ENCODE data around the gene MRPL41.
A peak's percentile ranks its signal among the peaks of the same experiment; 100 is the strongest.

The MRPL41 gene

DNA sequence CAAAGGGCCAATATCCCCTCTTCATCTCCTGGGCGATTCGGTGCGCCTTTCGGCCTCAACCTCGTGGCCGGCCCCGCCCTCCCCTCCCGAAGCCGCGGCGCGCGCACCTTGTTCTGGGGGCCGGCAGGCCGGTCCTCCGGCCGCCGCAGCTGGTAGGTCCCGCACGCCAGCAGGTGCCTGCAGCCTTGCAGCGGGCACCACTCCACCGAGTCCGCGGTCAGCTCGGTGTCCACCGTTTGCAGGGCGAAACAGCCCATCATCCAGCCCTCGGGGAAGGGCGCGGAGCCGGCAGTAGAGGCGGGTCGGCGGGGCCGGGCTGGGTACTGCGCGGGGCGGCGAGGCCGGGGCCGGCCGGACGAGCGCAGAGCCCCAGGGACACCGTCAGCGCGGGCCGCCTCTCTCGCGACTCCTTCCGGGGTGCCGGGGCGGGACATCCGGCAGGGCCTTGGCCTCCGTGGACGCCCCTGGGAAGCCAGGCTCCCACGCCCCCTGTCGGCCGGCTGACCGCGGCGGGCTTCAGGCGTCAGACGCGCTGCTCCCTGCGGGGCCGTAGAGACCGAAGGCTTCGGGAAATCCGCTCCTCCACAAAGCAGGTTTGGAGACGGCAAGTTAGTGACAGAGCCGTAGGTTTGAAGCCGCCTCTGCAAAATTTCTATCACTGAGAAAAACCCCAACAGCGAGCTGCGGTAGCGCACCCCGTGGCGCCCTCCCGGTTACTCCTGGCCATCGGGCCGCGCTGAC, 27.0 kb downstream of the MRPL41 start, which contains the start of gene DPH7:
Gene DPH7, minus strand, starts transcription at position 408 of the 741 bp plus-strand sequence. Its CDS starts 148 bp downstream, at position 260.
- Histone ChIP-seq H4K20me1 (ENCODE audit: insufficient read depth) (no peaks in the 10 kb centered on the region; the same call in 1 of the 2 replicates), H3K79me2 (ENCODE audit: insufficient read depth, low read depth) (peaks cover 43% of the 10 kb centered on the region), H3K4me3 (IDR thresholded peaks at IDR 0.05; ENCODE audit: insufficient read depth, low read depth, low read length) (no peak within 1 kb of the TSS), H3K27me3 (ENCODE audit: insufficient read depth, low read depth) (no peaks in the 10 kb centered on the region), H3K27ac (peak within 1 kb of the TSS; percentile 65), H3K4me2 (peak within 1 kb of the TSS; percentile 99), H3K36me3 (ENCODE audit: insufficient read depth) (no peaks in the 10 kb centered on the region; the same call in 1 of the 2 replicates), H2AFZ (ENCODE audit: low read depth) (peak within 1 kb of the TSS; percentile 59), H3K4me1 (ENCODE audit: low read depth, poor library complexity, severe bottlenecking) (peaks cover 38% of the 10 kb centered on the region), H3K9ac (peak within 1 kb of the TSS; percentile 76)
- peak; percentile 75 for TF ChIP-seq CTCF (conservative IDR thresholded peaks at IDR 0.05; ENCODE audit: low read depth, low read length)

- H3K4me3 ChIP-seq (IDR thresholded peaks at IDR 0.05; ENCODE audit: insufficient read depth, low read depth, low read length), result no peak overlapping the region
- H3K9ac ChIP-seq, result no peak overlapping the region
- peak overlapping the region; percentile 59; the same call in 1 of the 2 replicates for H2AFZ ChIP-seq (ENCODE audit: low read depth)
Observed at GRCh38 chr9:137579259-137579604, 27.6 kb downstream of the MRPL41 start.

DNA sequence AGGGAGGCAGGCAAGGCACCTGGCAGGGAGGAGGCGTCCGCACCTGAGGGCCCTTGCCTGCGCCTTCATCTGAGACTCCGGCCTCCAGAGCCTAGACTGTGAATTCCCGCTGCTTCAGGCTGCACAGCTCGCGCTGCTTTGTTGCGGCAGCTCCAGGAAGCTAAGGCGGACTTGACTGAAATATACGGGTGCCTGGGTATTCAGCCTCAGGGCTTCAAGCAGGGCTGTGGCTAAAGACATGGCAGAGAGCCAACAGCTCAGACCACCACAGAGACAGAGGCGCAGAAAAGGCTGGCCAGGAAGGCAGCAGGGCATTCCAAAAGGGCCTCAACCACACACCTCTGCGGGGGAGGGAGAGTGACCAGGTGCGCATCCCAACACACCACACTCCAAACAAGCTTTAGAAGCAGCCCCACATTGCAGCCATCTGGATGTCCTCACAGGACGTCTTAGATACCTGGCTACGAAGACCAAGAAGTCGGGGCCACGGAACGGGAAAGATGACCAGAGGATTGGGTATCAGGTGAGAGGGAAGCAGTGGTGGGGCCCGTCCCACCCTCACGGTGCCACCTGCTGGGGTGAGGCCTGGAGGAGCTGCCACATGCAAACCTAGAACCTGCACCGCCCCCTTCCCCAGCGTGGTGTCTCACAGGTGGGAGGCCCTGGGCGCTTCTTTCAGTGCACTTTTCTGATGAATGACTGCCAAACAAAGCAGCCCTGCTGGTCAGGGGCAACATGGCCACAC, 28.7 kb downstream of the MRPL41 start:
- no peak overlapping the region for H3K9ac ChIP-seq
- no peaks in the 10 kb centered on the region; the same call in 1 of the 2 replicates for H4K20me1 ChIP-seq (ENCODE audit: insufficient read depth)
- no peaks in the 10 kb centered on the region; the same call in 1 of the 2 replicates for H3K36me3 ChIP-seq (ENCODE audit: insufficient read depth)
- H2AFZ ChIP-seq (ENCODE audit: low read depth), result no peak overlapping the region
- H3K4me3 ChIP-seq (IDR thresholded peaks at IDR 0.05; ENCODE audit: insufficient read depth, low read depth, low read length), result no peak overlapping the region
- H3K4me1 ChIP-seq (ENCODE audit: low read depth, poor library complexity, severe bottlenecking), result peaks cover 28% of the 10 kb centered on the region
- peaks cover 27% of the 10 kb centered on the region for H3K79me2 ChIP-seq (ENCODE audit: insufficient read depth, low read depth)
- H3K4me2 ChIP-seq, result no peak overlapping the region
- no peak overlapping the region for H3K27ac ChIP-seq
- H3K27me3 ChIP-seq (ENCODE audit: insufficient read depth, low read depth), result no peaks in the 10 kb centered on the region
- TF ChIP-seq CTCF (conservative IDR thresholded peaks at IDR 0.05; ENCODE audit: low read depth, low read length), result no peak

More at GRCh38 chr9:137579259-137579604, 27.6 kb downstream of the MRPL41 start:
- Histone ChIP-seq H3K27me3 (ENCODE audit: insufficient read depth, low read depth) (no peaks in the 10 kb centered on the region), H3K4me2 (peak overlapping the region; percentile 29), H3K27ac (no peak overlapping the region), H3K4me1 (ENCODE audit: low read depth, poor library complexity, severe bottlenecking) (peaks cover 38% of the 10 kb centered on the region), H4K20me1 (ENCODE audit: insufficient read depth) (no peaks in the 10 kb centered on the region; the same call in 1 of the 2 replicates), H3K36me3 (ENCODE audit: insufficient read depth) (no peaks in the 10 kb centered on the region; the same call in 1 of the 2 replicates), H3K79me2 (ENCODE audit: insufficient read depth, low read depth) (peaks cover 38% of the 10 kb centered on the region)
- TF ChIP-seq CTCF (conservative IDR thresholded peaks at IDR 0.05; ENCODE audit: low read depth, low read length), result no peak

DNA sequence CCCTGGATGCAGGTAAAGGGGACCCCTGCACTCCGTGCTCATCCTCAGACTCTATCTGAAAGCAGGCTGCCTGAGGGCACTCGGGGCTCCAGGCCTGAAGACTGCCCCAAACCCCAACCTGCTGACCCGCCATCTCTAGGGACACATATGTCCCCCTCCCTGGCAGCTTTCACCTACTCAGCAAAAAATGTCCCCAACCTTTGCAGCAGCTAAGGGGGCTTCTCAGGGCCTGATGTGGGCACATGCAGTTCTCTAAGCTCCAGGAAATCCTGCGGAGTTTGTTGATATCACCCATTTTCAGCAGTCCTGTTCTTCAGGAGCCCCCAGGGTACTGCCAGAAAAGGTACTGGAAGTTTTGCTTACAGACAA, 29.3 kb downstream of the MRPL41 start:
- H3K27ac ChIP-seq, result no peak overlapping the region
- no peak overlapping the region for H2AFZ ChIP-seq (ENCODE audit: low read depth)
- H3K4me3 ChIP-seq (IDR thresholded peaks at IDR 0.05; ENCODE audit: insufficient read depth, low read depth, low read length), result no peak overlapping the region
- H4K20me1 ChIP-seq (ENCODE audit: insufficient read depth), result no peaks in the 10 kb centered on the region; the same call in 1 of the 2 replicates
- peaks cover 23% of the 10 kb centered on the region for H3K4me1 ChIP-seq (ENCODE audit: low read depth, poor library complexity, severe bottlenecking)
- H3K36me3 ChIP-seq (ENCODE audit: insufficient read depth), result no peaks in the 10 kb centered on the region; the same call in 1 of the 2 replicates
- H3K9ac ChIP-seq, result no peak overlapping the region
- H3K79me2 ChIP-seq (ENCODE audit: insufficient read depth, low read depth), result peaks cover 27% of the 10 kb centered on the region
- H3K4me2 ChIP-seq, result no peak overlapping the region
- no peak for TF ChIP-seq CTCF (conservative IDR thresholded peaks at IDR 0.05; ENCODE audit: low read depth, low read length)
- H3K27me3 ChIP-seq (ENCODE audit: insufficient read depth, low read depth), result no peaks in the 10 kb centered on the region

All from KMS-11 (cell line).